ENCODE results near the gene GYS1.

GRCh38 chr19:48945817-48946216, 47.3 kb downstream of the GYS1 start:
- TF ChIP-seq CREB5 (CRISPR knock-in tag; IDR thresholded peaks at IDR 0.05; ENCODE audit: low read depth) (no peak), ISL1 (CRISPR knock-in tag; IDR thresholded peaks at IDR 0.05) (no peak), CSDC2 (CRISPR knock-in tag; IDR thresholded peaks at IDR 0.05) (no peak), BACH2 (CRISPR knock-in tag; IDR thresholded peaks at IDR 0.05; ENCODE audit: borderline replicate concordance) (no peak), ZFP3 (CRISPR knock-in tag; IDR thresholded peaks at IDR 0.05) (no peak)
- TF ChIP-seq, protein P1, sequence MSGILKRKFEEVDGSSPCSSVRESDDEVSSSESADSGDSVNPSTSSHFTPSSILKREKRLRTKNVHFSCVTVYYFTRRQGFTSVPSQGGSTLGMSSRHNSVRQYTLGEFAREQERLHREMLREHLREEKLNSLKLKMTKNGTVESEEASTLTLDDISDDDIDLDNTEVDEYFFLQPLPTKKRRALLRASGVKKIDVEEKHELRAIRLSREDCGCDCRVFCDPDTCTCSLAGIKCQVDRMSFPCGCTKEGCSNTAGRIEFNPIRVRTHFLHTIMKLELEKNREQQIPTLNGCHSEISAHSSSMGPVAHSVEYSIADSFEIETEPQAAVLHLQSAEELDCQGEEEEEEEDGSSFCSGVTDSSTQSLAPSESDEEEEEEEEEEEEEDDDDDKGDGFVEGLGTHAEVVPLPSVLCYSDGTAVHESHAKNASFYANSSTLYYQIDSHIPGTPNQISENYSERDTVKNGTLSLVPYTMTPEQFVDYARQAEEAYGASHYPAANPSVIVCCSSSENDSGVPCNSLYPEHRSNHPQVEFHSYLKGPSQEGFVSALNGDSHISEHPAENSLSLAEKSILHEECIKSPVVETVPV (CRISPR knock-in tag; IDR thresholded peaks at IDR 0.05): no peak
